Small intestine (tissue), 7 donors: ENCODE results near the gene DIO3. TPM values are rescaled to one million over a fixed set of nuclear protein-coding genes. Genes with fewer than 3 reads are reported as not detected.

Experiments
- DNase-seq, 2 donors: peaks; one replicate each; pipeline versions ENCODE4 v3.0.0 to v3.0.0-alpha.2; 2013
- FAIRE-seq: peaks from 2 replicates; lab custom pipeline; 2012; peaks lifted over from hg19 to GRCh38; lab: Jason Lieb, UNC
- H3K27ac ChIP-seq, 3 donors: one replicate each; pipeline ENCODE4 v1.5.1; 2013; ENCODE audit warnings: low read length in 2 of 3, mild to moderate bottlenecking in 2 of 3, control low read depth in 1 of 3, inconsistent platforms in 1 of 3, low read depth in 1 of 3, moderate library complexity in 1 of 3
- H3K27me3 ChIP-seq, 3 donors: one replicate each; pipeline ENCODE4 v1.6.1; 2013; ENCODE audit warnings: low read length in 3 of 3, inconsistent platforms in 1 of 3; ENCODE audit not compliant: control insufficient read depth in 3 of 3, insufficient read depth in 3 of 3
- H3K36me3 ChIP-seq, 3 donors: one replicate each; pipeline ENCODE4 v1.6.1; 2013; ENCODE audit warnings: low read length in 3 of 3, inconsistent platforms in 1 of 3, low read depth in 1 of 3, mild to moderate bottlenecking in 1 of 3, moderate library complexity in 1 of 3; ENCODE audit not compliant: control insufficient read depth in 3 of 3, insufficient read depth in 2 of 3
- H3K4me1 ChIP-seq, 3 donors: one replicate each; pipeline ENCODE4 v1.6.1; 2013; ENCODE audit warnings: low read length in 2 of 3, inconsistent platforms in 1 of 3, low read depth in 1 of 3, mild to moderate bottlenecking in 1 of 3, moderate library complexity in 1 of 3; ENCODE audit not compliant: control insufficient read depth in 3 of 3, insufficient read depth in 2 of 3
- H3K4me3 ChIP-seq, 3 donors: one replicate each; pipeline ENCODE4 v1.5.1; 2013; ENCODE audit warnings: low read length in 3 of 3, control low read depth in 1 of 3, inconsistent platforms in 1 of 3, low read depth in 1 of 3, mild to moderate bottlenecking in 1 of 3, moderate library complexity in 1 of 3
- H3K9me3 ChIP-seq, 2 donors: one replicate each; pipeline ENCODE4 v1.6.1; 2013; ENCODE audit warnings: low read depth in 1 of 2, low read length in 1 of 2; ENCODE audit not compliant: control insufficient read depth in 2 of 2, insufficient read depth in 1 of 2
- WGBS, 3 donors: extraction: QIAGEN DNeasy Blood & Tissue Kit; methylation state at CpG; one replicate each; pipeline ENCODE4 v1.1.7; 2013; 5-methylcytosine and 5-hydroxymethylcytosine counted together
- polyA plus RNA-seq, 4 donors: library from polyadenylated mRNA; stranded (reverse) in 3 of 4; unstranded in 1 of 4; fragments of 200-250 nt in 3 of 4; fragments of 120-200 nt in 1 of 4; gene quantifications; one replicate each; pipeline versions ENCODE4 v1.2.1 to v1.2.3, GENCODE V29; 2013
- donor health status: healthy with polysubstance abuse.
- donor health status: control.
- donor health status: control.
- donor health status: Bipolar disorder and iron deficiency.
- donor health status: healthy.

Gene DIO3
- polyA plus RNA-seq, 4 donors = 2.0 to 16.6 TPM; not detected in 2

DNA sequence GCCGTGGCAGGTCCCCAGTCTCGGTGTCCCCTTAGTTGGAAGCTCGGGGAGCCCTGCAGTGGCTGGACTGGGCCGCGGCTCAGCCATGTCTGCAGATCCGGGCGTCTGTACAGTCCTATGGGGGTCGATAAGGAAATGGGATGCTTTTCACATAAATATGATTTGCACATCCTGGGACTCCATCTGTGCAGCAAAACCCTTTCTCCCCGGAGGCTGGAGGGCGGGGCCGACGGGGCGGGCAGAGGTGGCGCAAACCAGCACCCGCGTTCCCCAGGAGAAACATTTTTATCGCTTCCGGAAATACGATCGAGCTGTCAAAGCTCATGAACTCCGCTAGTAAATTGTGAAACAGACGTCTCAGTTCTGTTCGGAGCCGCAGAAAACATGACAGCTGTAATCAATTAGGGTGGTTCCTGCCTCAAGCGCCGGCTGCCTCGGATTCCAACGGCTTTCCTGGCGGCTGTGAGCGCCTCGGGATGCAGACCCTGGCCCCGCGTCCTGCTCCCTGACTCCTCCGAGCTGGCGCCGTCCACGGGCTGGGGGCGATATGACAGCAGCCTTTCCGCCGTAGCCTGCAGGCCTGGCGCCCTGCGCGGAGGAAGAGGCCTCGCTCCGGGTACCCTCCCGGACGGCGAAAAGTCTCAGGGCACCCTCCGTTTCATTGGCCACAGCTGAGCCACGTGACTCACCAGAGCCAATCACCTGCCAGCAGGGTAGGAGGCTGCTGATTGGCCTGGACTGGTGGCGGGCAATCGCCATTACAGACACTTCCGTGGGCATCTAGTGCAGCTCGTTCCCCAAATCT is 23.0 kb downstream of the DIO3 start:
- WGBS, 3 donors = 77 to 89% (median 81%) methylated on average over 54 of the region's 54 CpGs
- no peak for FAIRE-seq
- H3K9me3 ChIP-seq = no peaks in the 10 kb centered on the region
- no peaks in the 10 kb centered on the region for H3K36me3 ChIP-seq
- H3K27ac ChIP-seq = no peak overlapping the region
- H3K27me3 ChIP-seq = no peaks in the 10 kb centered on the region
- H3K4me1 ChIP-seq = no peaks in the 10 kb centered on the region
- no peak for DNase-seq
- no peak overlapping the region for H3K4me3 ChIP-seq

GRCh38 chr14:101585211-101585610 is 23.9 kb downstream of the DIO3 start:
- no peak overlapping the region for H3K4me3 ChIP-seq
- no peak overlapping the region for H3K27ac ChIP-seq
- DNase-seq = no peak
- no peaks in the 10 kb centered on the region for H3K4me1 ChIP-seq
- FAIRE-seq = no peak
- no peaks in the 10 kb centered on the region for H3K36me3 ChIP-seq
- no peaks in the 10 kb centered on the region for H3K27me3 ChIP-seq
- 83 to 94% (median 94%) methylated on average over 6 of the region's 6 CpGs for WGBS, 3 donors
- no peaks in the 10 kb centered on the region for H3K9me3 ChIP-seq

DNA sequence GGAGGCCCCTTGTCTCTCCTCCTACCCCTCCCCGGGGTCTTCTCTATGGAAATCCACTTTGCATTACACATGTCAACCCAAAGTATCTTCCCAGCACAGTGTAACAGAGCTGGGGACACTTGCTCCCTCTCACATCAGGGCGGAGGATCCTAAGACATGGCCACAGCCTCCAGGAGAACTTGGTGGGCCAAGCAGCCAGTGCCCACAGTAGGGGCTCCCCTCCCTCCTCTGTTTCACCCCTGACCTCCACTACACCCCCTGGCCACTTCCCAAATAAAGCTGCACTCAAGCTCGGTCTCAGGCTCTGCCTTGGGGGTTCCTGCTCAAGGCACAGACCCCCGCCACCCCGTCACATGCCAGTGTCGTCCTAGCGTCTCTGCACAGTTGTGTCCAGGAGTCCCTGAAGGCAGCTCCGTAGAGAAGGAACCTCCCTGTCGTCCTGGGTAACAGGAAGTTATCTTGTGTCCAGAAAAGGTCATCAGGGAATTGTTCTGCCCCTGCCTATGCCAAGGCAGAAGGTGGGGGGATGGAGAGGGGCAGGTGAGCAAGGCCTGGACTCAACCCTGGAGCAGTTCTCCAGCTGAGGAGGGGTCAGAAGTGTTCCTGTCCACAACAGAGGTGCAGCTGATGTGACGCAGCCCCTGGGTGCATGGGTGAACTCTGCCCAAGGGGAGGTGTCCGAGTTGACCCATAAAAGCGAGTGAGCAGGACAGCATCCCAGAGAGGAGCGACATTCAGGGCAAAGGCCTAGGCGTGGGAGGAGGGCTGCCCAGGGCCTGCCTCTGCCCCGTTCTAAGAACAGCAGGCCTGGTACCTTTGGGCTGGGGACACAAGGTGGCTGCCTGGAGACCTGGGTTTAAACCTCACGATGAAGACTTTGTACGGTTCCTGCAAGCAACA is 25.5 kb downstream of the DIO3 start:
- no peaks in the 10 kb centered on the region for H3K9me3 ChIP-seq
- no peak for DNase-seq
- H3K36me3 ChIP-seq = no peaks in the 10 kb centered on the region
- H3K27me3 ChIP-seq = no peaks in the 10 kb centered on the region
- no peak overlapping the region for H3K4me3 ChIP-seq
- H3K4me1 ChIP-seq = no peaks in the 10 kb centered on the region
- 63 to 81% (median 75%) methylated on average over 17 of the region's 17 CpGs for WGBS, 3 donors
- FAIRE-seq = no peak
- H3K27ac ChIP-seq = no peak overlapping the region

DNA sequence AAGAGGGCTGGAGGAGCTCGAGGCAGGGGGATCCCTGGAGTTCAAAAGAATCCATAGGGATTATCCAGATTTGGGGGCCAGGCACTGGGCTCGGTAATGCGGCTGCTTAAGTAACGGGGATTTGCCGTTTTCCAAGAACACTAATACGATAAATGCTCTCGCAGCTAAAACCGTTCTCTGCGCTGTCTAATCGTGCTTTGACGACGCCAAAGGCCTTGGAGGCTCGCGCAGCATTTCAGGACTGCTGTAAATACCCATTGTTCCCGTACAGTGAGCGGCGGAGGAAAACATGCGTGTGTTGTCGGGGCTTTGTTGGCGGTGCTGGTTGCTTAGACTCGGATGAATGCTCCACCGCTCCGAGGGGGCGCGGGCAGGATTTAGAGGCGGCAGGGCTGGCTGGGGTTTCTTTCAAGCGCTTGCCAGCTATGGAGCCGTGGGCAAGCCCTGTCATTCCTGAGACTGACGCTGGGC is 26.2 kb downstream of the DIO3 start:
- H3K36me3 ChIP-seq = no peaks in the 10 kb centered on the region
- no peak overlapping the region for H3K4me3 ChIP-seq
- H3K27ac ChIP-seq = no peak overlapping the region
- no peaks in the 10 kb centered on the region for H3K27me3 ChIP-seq
- DNase-seq = no peak
- H3K9me3 ChIP-seq = no peaks in the 10 kb centered on the region
- no peak for FAIRE-seq
- WGBS, 3 donors = 91 to 92% (median 92%) methylated on average over 29 of the region's 29 CpGs
- no peaks in the 10 kb centered on the region for H3K4me1 ChIP-seq

DNA sequence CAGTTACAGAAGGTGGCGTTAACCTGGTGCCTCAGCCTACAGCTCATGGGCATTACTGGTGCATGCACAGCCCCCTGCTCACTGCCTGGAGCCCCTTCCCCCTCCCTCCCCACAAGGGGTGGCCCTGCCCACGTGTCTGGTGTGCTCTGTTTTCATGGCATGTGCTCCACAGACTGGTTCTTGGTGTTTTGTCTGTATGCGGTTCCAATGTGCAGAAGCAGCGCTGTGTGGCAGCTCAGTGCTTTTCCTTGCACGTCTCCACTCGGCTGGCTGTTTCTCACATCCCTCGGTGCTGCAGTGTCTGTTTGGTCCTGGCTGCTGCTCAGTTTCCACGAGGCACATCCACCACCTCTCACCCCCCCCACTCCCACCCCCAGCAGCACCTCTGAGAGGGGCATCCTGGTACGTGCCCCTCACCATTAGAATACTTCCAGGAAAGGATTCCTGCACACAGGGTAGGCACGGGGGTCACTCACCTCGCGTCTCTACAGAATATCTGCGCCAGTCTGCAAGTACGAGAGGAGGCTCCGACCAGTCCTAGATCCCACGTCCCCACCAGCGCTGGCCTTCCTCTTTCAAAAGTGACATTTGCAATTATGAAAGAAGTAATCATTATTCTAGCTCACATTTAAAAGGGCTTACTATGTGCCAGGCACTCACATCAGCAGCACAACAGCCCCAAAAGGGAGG is 27.1 kb downstream of the DIO3 start:
- FAIRE-seq = no peak
- H3K27ac ChIP-seq = no peak overlapping the region
- no peaks in the 10 kb centered on the region for H3K36me3 ChIP-seq
- 68 to 79% (median 75%) methylated on average over 17 of the region's 17 CpGs for WGBS, 3 donors
- no peaks in the 10 kb centered on the region for H3K27me3 ChIP-seq
- H3K4me3 ChIP-seq = no peak overlapping the region
- DNase-seq = no peak
- no peaks in the 10 kb centered on the region for H3K4me1 ChIP-seq
- no peaks in the 10 kb centered on the region for H3K9me3 ChIP-seq

DNA sequence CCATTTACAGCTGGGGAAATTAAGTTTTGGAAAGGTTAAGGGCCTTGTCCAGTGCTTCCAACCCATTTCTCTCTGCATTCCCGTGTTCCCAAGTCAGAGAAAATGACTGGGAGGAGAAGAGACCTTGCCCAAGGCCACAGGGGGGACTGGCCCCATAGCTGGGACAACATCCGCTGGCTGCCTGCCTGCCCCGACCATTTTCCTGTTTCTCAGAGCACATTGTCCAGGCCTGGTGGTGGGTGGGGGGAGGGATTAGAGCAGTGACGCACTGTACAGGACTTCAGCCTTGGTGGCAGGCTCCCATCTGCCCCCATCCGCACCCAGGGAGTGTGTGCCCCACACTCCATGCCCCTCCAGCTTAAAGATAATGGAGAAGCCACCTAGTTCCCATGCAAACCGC is 27.7 kb downstream of the DIO3 start:
- DNase-seq (no peak), FAIRE-seq (no peak)
- WGBS, 3 donors = 39 to 61% (median 47%) methylated on average over 6 of the region's 6 CpGs

GRCh38 chr14:101589486-101590015 is 28.3 kb downstream of the DIO3 start:
- FAIRE-seq = no peak

More for the DNA sequence above, 27.7 kb downstream of the DIO3 start:
- Histone ChIP-seq H3K9me3 (no peaks in the 10 kb centered on the region), H3K27me3 (no peaks in the 10 kb centered on the region), H3K4me3 (no peak overlapping the region), H3K27ac (no peak overlapping the region), H3K36me3 (no peaks in the 10 kb centered on the region), H3K4me1 (no peaks in the 10 kb centered on the region)

GRCh38 chr14:101590062-101590461 is 28.8 kb downstream of the DIO3 start:
- no peak overlapping the region for H3K27ac ChIP-seq
- no peaks in the 10 kb centered on the region for H3K27me3 ChIP-seq
- no peak for DNase-seq
- H3K4me3 ChIP-seq = no peak overlapping the region
- 75 to 84% (median 78%) methylated on average over 9 of the region's 9 CpGs for WGBS, 3 donors
- H3K4me1 ChIP-seq = no peaks in the 10 kb centered on the region
- H3K36me3 ChIP-seq = no peaks in the 10 kb centered on the region
- FAIRE-seq = no peak
- no peaks in the 10 kb centered on the region for H3K9me3 ChIP-seq

More at GRCh38 chr14:101589486-101590015, 28.3 kb downstream of the DIO3 start:
- Histone ChIP-seq H3K27ac (no peak overlapping the region), H3K36me3 (no peaks in the 10 kb centered on the region), H3K4me3 (no peak overlapping the region), H3K9me3 (no peaks in the 10 kb centered on the region), H3K27me3 (no peaks in the 10 kb centered on the region), H3K4me1 (no peaks in the 10 kb centered on the region)
- DNase-seq = no peak
- 52 to 75% (median 66%) methylated on average over 3 of the region's 3 CpGs for WGBS, 3 donors
